Testis (tissue), 2 donors: ENCODE measurements around the gene DTNA.

Experiments
- CTCF ChIP-seq, 3 experiments: fragments of 450-650 bp in 2 of 3; fragments of 200-600 bp in 1 of 3; sonication (generic) in 1 of 3; IDR thresholded peaks; one replicate each; pipeline ENCODE4 v1.5.1; 2016 to 2019; ENCODE audit warnings: antibody characterized with exemption in 3 of 3, mild to moderate bottlenecking in 2 of 3, moderate library complexity in 1 of 3
- POLR2A ChIP-seq: fragments of 450-650 bp; IDR thresholded peaks from one replicate; pipeline ENCODE4 v1.6.1; 2017; ENCODE audit warnings: antibody characterized with exemption, mild to moderate bottlenecking, moderate library complexity

DNA sequence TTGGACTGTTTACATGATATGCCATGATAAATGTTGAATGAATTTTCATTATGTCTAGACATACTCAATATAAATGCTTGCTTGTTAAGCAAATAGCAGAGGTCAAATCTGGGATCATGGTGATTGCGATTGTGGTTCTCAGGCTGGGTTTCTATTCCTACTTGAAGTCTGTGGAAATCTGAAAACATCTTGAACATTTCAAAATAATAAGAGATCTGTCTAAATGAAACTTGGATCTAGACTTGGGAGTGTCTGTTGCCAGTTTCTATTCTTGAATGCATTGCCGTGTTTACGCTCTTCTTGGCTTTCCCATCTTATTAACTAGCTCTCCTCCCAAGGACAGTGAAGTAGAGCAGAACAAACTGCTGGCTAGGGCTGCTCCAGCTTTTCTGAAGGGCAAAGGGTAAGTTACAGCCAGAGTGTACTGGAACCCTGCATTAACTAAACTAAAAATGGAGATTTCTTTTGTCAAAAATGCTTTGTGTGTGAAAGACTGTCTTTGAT lies 127.7 kb downstream of the DTNA start:
- TF ChIP-seq CTCF (IDR thresholded peaks at IDR 0.05): no peak
- no peak for TF ChIP-seq POLR2A
